RWPE1 (cell line): Measurements from ENCODE around the gene RNU6-7.
A peak's percentile ranks its signal among the peaks of the same experiment; 100 is the strongest.

ENCODE experiments used
- CTCF ChIA-PET: fragments of 350-600 bp; sonication (Branson Sonifier 250); formaldehyde crosslinking; extraction: SDS; loops from one replicate; lab custom pipeline; 2021; lab: Yijun Ruan, JAX
- POLR2A ChIA-PET: fragments of 400-600 bp; formaldehyde crosslinking; extraction: SDS; loops from one replicate; lab custom pipeline; 2020; ENCODE audit warnings: antibody characterized with exemption; ENCODE audit not compliant: low non-redundant PET; lab: Yijun Ruan, JAX
- DNase-seq: peaks from one replicate; pipeline ENCODE4 v3.0.0; 2012; ENCODE audit warnings: low spot score
- H3K27ac ChIP-seq: fragments of 450-650 bp; 2 replicates; pipeline ENCODE4 v1.5.1; 2017
- TF ChIP-seq, protein P1 (sequence below): fragments of 450-650 bp; conservative IDR thresholded peaks from 2 replicates; pipeline ENCODE4 v1.5.1; 2017; ENCODE audit warnings: low read depth, mild to moderate bottlenecking

RNU6-7 gene

DNA sequence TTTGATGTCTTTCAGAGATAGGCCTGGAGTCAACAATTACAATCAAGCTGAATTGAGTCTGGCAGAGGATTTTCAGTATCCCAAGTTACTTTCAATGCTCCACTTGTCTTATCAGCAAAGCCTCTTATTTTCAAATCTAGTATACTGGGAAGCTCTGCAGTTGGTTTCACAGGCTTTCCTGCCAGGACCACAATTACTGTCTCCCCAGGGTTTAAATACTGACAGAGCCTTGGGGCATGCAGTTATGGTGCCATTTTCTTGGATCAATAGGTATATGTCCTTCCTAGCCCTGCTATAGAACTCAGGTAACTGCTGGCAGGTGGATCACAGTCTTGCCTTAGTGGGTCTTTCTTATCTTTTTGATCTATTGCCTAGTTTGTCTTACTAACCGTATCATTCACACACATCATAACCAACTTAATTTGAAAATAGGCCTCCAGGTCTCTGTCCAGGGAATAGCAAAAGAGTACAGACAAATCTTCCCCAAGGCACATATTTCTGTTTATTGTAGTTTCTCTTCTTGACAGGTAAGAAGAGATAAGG is 23.6 kb downstream of the RNU6-7 start:
- no peak overlapping the region for H3K27ac ChIP-seq
- POLR2A ChIA-PET = no interaction called here
- TF ChIP-seq, protein P1, sequence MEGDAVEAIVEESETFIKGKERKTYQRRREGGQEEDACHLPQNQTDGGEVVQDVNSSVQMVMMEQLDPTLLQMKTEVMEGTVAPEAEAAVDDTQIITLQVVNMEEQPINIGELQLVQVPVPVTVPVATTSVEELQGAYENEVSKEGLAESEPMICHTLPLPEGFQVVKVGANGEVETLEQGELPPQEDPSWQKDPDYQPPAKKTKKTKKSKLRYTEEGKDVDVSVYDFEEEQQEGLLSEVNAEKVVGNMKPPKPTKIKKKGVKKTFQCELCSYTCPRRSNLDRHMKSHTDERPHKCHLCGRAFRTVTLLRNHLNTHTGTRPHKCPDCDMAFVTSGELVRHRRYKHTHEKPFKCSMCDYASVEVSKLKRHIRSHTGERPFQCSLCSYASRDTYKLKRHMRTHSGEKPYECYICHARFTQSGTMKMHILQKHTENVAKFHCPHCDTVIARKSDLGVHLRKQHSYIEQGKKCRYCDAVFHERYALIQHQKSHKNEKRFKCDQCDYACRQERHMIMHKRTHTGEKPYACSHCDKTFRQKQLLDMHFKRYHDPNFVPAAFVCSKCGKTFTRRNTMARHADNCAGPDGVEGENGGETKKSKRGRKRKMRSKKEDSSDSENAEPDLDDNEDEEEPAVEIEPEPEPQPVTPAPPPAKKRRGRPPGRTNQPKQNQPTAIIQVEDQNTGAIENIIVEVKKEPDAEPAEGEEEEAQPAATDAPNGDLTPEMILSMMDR = no peak
- DNase-seq = no peak
- CTCF ChIA-PET = no interaction called here

DNA sequence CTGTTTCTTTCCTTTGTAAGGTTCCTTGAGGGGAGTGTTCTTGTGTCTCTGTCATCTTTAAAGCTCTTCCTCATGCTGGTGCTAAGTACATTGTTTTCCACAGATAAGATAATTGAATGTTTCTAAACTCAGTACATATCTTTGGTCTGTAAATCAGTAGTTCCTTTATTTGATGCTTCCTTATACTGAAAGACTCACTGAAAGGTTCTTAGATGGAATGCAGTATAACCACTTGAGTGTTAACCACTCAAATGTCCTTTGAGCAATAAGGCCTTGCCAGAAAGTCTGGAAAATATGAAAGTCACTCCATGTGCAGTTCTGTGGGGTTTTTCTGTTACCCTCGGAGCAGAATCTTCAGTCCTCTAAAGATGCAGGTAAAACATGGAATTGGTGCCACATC is 24.2 kb downstream of the RNU6-7 start:
- POLR2A ChIA-PET = no interaction called here
- H3K27ac ChIP-seq = no peak overlapping the region
- CTCF ChIA-PET = no interaction called here
- TF ChIP-seq, protein P1 = no peak
- no peak for DNase-seq

DNA sequence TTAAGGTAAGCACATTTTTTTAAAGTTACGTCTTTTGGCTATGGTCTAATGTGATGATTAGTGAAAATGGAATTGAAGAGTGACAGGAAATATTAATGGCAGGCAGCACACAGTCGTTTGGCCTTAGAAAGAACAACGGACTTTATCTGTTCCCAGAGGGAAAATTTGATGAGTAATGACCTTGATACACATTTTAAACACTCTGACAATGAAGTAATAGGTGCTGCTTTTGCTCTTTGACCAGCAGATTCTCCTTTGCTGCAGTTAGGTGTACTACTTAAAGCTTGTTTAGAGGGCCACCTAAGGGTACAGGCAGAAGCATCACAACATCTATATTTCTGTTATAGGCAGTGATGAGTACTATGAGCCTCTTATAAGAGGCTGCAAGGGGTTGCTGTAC is 28.3 kb downstream of the RNU6-7 start:
- ChIA-PET CTCF (no interaction called here), POLR2A (no interaction called here)
- TF ChIP-seq, protein P1 = no peak
- DNase-seq = peak; percentile 72
- H3K27ac ChIP-seq = no peak overlapping the region

DNA sequence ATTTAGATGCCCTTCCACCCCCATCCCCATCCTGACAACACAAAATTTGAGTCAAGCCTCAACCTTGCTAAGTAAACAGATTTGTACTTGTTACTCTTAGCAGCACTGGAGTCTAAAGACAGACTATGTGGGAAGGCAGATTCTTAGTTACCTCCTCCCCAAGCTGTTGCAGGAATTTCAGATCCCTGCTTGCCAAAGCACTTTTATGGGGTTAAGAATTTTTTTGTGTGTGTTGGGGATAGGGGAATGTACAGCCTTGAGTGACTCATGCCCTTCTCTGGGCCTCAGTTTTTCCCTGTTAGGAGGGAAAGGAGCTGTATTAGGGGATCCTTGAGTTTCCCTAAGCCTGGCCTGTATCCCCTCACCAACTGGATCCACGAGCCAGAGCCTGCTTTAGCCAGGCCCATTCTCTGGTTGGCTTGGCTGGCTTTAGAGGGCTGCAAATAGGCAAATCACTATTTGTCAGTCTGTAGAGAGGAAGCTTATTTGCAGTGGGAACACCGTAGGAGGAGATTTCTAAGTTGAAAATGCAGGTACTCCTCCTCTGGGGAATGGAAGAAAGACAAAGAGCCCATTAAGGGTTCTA is 28.9 kb downstream of the RNU6-7 start:
- ChIA-PET POLR2A (no interaction called here), CTCF (no interaction called here)
- DNase-seq = peak; percentile 32
- TF ChIP-seq, protein P1 = no peak
- H3K27ac ChIP-seq = peak overlapping the region; percentile 71

DNA sequence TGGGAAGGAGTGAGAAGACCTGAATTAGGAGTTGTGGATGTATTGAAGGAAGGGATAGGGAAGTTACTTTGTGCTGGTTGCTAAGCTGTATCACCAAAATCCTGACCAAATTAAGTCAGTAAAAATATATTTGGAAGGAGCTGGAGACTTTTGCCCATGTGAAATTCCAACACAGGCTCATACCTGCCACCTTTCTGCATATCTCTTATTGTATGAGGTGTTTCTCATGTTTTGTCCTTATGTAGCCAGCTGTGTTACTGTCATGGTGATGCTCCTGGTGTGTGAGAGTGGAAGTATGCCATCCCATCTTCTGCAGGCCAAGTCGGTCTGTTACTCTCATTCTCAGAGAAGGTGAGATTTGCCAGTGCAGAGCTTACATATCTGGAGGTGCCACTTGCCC is 30.6 kb downstream of the RNU6-7 start:
- CTCF ChIA-PET = interaction anchor here (0.6 kb wide), 1 partner anchor 9 kb away, joined by 3 read pairs; no protein-coding TSS in a partner anchor

DNA sequence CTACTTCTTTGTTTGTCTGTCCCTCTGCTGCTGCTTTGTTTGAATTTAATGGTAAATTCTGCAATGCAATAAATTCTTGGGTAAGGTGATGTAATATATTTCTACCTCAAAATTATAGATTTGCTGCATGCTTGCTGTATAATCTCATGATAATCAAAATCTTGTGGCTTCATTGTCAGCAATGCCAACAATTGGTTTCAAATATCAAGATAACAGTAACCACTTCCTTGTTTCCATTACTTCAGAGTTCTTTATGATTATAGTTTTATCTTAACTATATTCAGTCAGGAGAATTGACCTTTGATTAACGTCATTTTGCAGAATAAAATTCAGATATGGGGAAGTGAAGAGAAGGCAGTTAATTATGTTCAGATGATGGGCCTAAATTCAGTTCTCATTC is 31.4 kb downstream of the RNU6-7 start:
- CTCF ChIA-PET = no interaction called here
- POLR2A ChIA-PET = no interaction called here
- no peak for DNase-seq
- TF ChIP-seq, protein P1 = no peak
- H3K27ac ChIP-seq = no peak overlapping the region

More for the DNA sequence above, 30.6 kb downstream of the RNU6-7 start:
- no peak overlapping the region for H3K27ac ChIP-seq
- POLR2A ChIA-PET = no interaction called here
- TF ChIP-seq, protein P1 = no peak
- DNase-seq = no peak
